Gastrocnemius medialis (tissue), 4 donors: Measurements from ENCODE around the gene EXOG.

Experiments
- CTCF ChIP-seq, 5 experiments: fragments of 450-650 bp in 3 of 5; fragments of 200-600 bp in 2 of 5; sonication (generic) in 2 of 5; IDR thresholded peaks in 4 of 5; conservative IDR thresholded peaks in 1 of 5; 1 replicate in 4 of 5; 2 replicates in 1 of 5; pipeline ENCODE4 v1.5.1; 2016 to 2019; ENCODE audit warnings: antibody characterized with exemption in 5 of 5, mild to moderate bottlenecking in 3 of 5, moderate library complexity in 3 of 5
- POLR2A ChIP-seq, 2 donors: fragments of 450-650 bp; IDR thresholded peaks; one replicate each; pipeline ENCODE4 v1.6.1; 2017; ENCODE audit warnings: antibody characterized with exemption in 2 of 2, mild to moderate bottlenecking in 2 of 2, moderate library complexity in 2 of 2

DNA sequence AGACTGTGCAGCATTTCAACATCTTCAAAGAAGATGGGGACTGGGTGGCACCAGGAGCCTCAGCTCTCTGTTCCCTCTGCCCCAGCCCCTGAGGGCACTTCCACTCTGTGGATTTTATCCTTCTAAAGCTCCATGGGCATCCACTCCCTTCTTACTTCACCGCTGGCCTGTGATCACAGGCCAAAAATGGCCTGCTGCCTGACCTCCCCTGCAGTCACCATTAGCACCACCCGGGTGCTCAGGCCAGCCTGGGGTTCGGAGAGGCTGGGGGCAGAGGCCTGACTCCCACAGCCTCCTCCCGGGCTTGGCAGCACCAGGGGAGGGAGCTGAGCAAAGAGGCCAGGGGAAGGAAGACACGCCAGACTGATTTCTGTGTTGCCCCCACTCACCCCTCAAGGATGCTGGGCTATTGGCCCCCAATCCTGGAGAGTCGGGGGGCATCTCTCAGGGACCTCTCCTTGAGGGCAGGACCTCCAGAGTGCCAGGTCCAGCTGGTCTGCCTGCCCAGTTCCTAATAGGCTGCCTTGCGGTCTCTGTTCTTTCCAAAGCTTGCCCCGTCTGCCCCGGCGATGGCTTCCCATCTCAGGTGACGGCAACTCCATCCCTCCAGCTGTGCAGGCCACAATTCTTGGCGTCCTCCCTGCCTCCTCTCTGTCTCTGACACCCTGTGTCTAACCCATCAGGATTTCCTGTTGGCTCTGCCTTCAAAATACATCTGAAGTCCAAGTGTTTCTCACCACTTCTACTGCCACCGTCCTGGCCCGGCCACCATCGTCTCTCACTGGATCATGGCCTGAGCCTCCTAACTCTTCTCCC lies 67.1 kb downstream of the EXOG start:
- no peak for TF ChIP-seq CTCF (IDR thresholded peaks at IDR 0.05 in 4 of 5, conservative IDR thresholded peaks at IDR 0.05 in 1 of 5)
- no peak for TF ChIP-seq POLR2A (IDR thresholded peaks at IDR 0.05)
